Cortex of kidney (tissue), 1 donor: ENCODE results near the gene AGAP1.

ENCODE experiments used
- DNase-seq: peaks from one replicate; lab custom pipeline; 2025; lab: John Stamatoyannopoulos, UW

Gene AGAP1

DNA sequence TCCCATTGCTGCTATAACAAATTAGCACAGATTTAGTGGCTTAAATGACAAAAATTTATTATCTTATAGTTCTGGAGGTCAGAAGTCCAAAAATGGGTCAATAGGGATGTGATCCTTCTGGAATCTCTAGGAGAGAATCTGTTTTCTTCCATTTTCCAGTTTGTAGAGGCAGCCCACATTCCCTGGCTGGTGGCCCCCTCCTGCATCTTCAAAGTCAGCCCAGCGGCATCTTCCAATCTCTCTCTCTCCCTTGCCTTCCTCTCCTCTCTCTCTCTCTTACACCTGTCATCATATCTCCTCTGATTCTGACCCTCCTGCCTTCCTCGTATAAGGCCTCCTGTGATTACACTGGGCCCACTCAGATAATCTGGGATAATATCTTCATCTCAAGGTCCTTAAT is 3.9 kb upstream of the AGAP1 start:
- no peak for DNase-seq

- no peak for DNase-seq
Observed at GRCh38 chr2:235492850-235493344, 946 bp upstream of the AGAP1 start.

DNA sequence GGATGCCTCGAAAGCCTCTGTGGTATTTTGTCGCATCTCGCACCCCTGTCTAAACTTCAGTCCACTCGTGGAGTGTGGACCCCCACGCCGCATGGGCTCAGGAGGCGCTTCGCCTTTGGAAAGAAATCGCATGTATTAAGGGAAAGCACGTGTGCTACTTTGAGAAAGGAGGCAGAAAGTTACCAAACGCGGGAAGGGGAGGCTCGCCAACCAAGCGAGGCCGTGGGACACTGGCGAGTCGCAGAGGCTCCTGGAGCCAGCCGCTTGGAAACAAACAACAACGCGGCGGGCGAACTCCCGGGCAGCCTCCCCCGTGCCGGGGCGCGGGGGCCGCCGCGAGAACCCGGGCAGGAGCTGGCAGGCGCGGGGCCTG is 455 bp upstream of the AGAP1 start:
- no peak for DNase-seq

DNA sequence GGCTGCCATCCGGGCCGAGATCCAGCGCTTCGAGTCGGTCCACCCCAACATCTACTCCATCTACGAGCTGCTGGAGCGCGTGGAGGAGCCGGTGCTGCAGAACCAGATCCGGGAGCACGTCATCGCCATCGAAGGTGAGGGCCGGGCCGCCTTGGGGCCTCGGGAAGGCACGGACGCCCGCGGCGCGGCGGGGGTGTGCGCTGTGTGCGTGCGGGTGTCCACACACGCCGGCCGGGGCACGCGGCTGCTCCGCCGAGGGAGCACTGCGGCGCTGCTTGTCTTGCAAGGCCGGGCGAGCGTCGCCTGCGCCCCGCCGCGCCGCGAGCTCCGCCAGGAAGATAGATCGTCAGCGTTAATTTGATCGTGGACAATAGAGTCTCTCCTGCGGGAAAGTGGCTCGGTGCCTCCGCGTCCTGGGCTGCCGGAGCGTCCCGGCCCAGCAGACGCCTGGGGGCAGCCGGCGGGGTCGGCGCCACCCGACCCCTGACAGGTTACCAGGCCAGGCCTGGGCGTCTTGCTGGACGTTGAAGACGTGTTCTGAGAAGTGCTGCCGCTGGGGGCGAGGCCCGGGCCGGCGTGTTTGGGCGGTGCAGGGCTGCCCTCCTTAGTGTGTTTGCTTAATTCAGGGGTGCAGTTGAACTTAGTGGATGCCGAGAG is 1.0 kb downstream of the AGAP1 start:
- DNase-seq, result no peak

- no peak for DNase-seq
Observed at GRCh38 chr2:235495373-235496238, 1.8 kb downstream of the AGAP1 start.

GRCh38 chr2:235496239-235496621 is 2.4 kb downstream of the AGAP1 start:
- no peak for DNase-seq

DNA sequence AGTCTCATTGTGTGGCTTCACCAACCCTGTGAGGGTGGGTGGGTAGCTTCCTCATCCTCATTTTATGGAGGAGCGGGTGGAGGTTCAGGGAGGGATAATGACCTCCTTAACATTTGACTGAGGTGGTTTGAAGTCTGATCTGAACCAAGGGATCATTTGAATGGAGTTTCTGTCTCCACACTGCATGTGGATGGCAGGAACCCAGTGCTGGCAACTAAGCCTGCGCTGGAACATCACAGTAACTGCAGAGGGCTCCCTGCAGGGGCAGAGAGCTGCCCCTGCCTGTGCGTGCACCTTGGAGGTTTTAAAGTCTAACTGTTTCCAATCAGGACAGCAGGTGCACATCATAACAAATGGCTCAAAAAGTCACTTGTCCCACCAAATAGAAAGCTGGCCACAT is 3.3 kb downstream of the AGAP1 start:
- no peak for DNase-seq

- DNase-seq, result no peak
Observed at GRCh38 chr2:235498541-235498940, 4.7 kb downstream of the AGAP1 start.

DNA sequence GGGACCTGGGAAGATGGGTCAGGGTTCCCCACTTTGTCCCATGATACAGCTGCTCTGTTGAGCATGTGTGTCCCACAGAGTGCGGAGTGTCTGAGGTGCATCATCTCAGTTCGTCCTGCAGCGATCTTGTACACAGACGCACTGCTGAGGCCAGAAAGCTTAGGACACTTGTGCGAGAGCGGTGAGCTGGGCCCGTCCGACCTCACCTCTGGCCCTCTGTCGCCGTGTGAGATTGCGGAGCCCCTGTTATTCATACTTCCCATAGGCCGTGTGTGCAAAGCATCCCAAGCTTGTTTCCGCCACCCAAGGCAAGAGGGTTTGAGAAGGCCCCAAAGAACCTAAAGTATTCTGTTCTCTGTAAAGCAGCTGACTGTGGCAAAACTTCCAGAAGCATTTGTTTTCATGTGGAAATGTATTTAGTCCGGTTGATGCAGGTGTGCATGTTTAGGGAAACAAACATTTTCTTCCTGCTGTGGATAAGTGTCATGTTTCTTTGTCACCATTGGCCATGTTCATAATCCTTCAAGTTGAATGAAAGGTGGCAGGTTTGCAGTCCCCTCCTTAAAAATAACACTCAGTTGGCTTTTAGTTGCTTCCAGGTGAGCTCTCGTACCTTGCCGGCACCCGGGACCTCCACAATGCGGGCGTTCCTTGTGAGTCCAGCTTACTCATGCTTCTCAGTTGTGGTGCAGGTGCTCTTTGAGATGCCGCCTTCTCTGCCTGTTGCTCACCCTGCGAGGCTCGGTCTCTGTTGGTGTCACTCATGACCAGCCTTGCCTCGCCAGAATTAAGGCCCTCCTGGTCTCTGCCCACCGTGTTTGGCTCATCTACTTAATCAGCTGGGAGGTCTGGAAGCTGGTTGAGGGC is 5.3 kb downstream of the AGAP1 start:
- no peak for DNase-seq

- no peak for DNase-seq
Observed at GRCh38 chr2:235500110-235500760, 6.4 kb downstream of the AGAP1 start.

GRCh38 chr2:235500761-235501672 is 7.2 kb downstream of the AGAP1 start:
- DNase-seq, result no peak

DNA sequence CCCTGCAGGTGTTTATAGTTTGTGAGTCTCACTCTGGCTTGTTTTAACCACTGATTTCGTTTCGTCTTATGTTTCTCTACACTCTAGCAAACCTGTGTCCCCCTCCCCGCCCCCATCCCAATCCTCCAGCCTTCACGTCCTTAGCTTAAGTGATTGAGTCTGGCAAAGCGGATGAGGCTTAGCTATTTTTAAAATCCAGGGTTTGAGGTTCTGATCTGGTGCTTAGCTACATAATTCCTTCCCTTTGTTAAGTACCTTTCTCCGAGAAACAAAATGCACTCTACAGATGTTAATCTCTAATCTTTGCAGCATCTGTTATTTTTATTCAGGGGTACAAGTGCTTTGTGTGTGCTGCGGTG is 7.8 kb downstream of the AGAP1 start:
- no peak for DNase-seq

- no peak for DNase-seq
Observed at GRCh38 chr2:235502336-235502735, 8.5 kb downstream of the AGAP1 start.

- no peak for DNase-seq
Observed at GRCh38 chr2:235504441-235505180, 10.8 kb downstream of the AGAP1 start.

GRCh38 chr2:235505181-235505741 is 11.4 kb downstream of the AGAP1 start:
- DNase-seq, result no peak

- no peak for DNase-seq
Observed at GRCh38 chr2:235506291-235506996, 12.6 kb downstream of the AGAP1 start.

DNA sequence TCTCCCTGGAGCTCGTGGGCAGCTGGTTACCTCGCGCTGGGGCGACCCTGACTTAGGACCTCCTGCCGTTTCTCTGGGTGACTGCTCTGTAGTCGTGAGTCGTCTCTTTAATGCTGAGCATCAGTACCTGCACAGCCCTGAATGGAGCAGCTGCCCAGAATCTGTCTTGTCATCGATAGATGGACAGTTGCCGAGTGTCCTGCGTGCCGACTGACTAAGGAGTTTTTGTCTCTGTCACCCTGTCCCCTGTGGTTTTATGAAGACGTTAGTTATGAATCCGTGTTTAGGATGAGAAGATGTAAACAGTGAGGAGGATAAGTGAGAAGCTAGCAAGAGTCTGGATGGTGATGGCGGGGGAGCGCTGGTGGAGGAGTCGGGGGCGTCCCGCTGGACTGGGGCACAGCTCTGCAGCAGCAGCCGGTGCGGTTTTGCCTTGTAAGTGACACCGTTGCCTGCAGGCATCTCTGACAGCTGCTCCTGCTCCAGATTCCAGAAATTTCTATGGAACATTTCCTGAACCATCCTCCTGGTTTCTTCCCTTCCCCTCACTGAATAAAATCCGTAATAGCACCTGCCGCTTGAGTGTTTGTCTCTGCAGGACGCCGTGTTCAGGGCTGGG is 13.3 kb downstream of the AGAP1 start:
- DNase-seq, result no peak

GRCh38 chr2:235507928-235508327 is 14.1 kb downstream of the AGAP1 start:
- no peak for DNase-seq
